Adrenal gland (tissue), 5 donors: ENCODE measurements around the gene CADM1.

Experiments used
- POLR2A ChIP-seq, 2 donors: fragments of 450-650 bp; IDR thresholded peaks; one replicate each; pipeline ENCODE4 v1.6.1; 2017; ENCODE audit warnings: antibody characterized with exemption in 2 of 2, mild to moderate bottlenecking in 2 of 2, moderate library complexity in 1 of 2
- TF ChIP-seq, protein P1 (sequence below), 6 experiments: fragments of 450-650 bp in 4 of 6; fragments of 200-600 bp in 2 of 6; sonication (generic) in 1 of 6; IDR thresholded peaks; 1 replicate in 5 of 6; 2 replicates in 1 of 6; pipeline versions ENCODE4 v1.5.1 to v1.8.0; 2016 to 2021; ENCODE audit warnings: antibody characterized with exemption in 6 of 6, mild to moderate bottlenecking in 2 of 6, moderate library complexity in 1 of 6
- donor health status: DM: no; HTN: no; CAD: no.

DNA sequence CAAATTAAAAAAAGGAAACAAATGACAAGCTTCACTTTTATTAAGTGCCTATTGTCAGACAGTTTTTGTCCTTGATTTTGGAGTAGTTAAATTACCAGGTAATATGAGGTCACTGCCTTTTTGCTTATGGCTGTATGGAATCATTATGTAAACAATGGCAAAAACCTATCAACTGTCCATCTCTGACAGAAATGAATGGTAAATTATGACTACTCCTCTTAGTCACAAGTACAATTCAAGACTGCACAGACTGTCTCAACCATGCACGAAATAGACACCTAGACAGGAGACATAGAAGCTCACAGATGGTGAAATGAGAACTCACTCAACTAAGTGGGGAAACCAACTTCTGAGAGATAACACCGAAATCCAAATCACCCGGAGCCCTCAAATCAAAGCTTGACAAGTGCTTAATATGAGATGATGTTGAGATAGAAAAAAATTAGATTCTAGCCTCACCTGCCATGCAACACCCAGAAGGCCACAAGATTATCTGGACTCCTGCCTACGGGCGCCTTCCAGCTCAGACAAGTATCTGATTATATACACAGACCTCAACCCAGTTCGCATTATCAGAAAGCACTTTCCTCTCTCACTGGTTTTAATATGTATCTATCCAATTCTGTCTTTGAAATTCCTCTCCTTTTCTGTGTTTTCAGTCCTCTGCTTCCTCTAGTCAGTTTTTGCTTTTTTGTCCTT is 199.3 kb downstream of the CADM1 start:
- TF ChIP-seq, protein P1, sequence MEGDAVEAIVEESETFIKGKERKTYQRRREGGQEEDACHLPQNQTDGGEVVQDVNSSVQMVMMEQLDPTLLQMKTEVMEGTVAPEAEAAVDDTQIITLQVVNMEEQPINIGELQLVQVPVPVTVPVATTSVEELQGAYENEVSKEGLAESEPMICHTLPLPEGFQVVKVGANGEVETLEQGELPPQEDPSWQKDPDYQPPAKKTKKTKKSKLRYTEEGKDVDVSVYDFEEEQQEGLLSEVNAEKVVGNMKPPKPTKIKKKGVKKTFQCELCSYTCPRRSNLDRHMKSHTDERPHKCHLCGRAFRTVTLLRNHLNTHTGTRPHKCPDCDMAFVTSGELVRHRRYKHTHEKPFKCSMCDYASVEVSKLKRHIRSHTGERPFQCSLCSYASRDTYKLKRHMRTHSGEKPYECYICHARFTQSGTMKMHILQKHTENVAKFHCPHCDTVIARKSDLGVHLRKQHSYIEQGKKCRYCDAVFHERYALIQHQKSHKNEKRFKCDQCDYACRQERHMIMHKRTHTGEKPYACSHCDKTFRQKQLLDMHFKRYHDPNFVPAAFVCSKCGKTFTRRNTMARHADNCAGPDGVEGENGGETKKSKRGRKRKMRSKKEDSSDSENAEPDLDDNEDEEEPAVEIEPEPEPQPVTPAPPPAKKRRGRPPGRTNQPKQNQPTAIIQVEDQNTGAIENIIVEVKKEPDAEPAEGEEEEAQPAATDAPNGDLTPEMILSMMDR (IDR thresholded peaks at IDR 0.05): no peak
- no peak for TF ChIP-seq POLR2A (IDR thresholded peaks at IDR 0.05)
